Measurements from ENCODE around the gene GP1BB. TPM values are rescaled to one million over a fixed set of nuclear protein-coding genes. Genes with fewer than 3 reads are reported as not detected.

GP1BB gene
- total RNA-seq, 1 donor from 2014 or later, result 0.95 TPM

DNA sequence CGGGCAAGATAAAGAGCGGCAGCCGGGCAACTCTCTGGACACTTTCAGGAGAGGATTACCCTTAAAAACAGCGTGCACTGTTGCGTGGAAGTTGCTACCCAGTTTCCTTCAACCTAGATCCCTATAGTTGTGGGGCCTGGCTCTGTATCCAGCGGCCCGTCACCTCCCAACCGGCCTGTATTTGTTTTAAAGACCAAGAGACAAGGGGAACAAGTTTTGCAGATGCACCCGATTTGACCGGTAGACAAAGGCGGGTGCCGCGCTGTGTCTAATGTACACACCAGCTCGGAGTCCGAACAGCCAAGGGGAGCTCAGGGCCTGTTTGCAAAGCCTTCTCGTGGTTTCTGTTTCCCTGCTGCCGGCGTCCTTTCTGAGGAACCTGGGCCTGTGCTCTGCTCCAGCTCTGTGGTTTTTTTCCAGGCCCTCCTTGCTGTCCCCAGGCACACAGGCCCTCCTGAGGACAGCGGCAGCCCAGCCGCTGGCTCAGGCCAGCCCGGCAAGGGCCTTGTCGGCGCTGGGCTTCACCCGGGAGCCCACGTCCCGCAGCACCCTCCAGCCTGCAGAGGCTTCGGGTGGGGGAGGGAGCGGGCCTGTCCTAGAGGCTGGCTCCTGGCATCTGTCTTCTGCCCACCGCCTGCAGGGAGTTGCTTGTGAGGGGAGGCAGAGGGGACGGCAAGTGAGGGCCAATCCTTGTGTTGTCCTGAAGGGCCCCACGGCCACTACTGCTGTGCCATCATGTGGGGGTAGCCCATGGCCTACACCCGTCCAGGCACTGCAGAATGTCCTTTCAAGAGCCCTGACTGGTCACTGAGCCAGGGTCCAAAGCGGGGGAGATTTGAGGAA is 38.6 kb downstream of the GP1BB start:
- H3K36me3 Mint-ChIP-seq (ENCODE audit: low read depth, unreplicated experiment), result peaks cover 5% of the 10 kb centered on the region
- H3K79me2 ChIP-seq (ENCODE audit: insufficient read depth, low read length), result no peaks in the 10 kb centered on the region
- peak overlapping the region; percentile 29 for H3K27ac Mint-ChIP-seq (ENCODE audit: unreplicated experiment)
- H3K4me3 ChIP-seq (ENCODE audit: insufficient read depth, low read depth, low read length), result no peak overlapping the region
- H3K36me3 ChIP-seq (ENCODE audit: insufficient read depth, low read length), result no peaks in the 10 kb centered on the region
- H2AFZ ChIP-seq (ENCODE audit: low read depth, low read length), result no peak overlapping the region
- peaks cover 49% of the 10 kb centered on the region for H3K27me3 Mint-ChIP-seq (ENCODE audit: low read depth, unreplicated experiment)
- peaks cover 78% of the 10 kb centered on the region for H3K27me3 ChIP-seq (ENCODE audit: insufficient read depth, low read length)
- peak; percentile 52 for TF ChIP-seq EZH2 (IDR thresholded peaks at IDR 0.05; ENCODE audit: insufficient read depth, low read length)
- TF ChIP-seq, protein P1, sequence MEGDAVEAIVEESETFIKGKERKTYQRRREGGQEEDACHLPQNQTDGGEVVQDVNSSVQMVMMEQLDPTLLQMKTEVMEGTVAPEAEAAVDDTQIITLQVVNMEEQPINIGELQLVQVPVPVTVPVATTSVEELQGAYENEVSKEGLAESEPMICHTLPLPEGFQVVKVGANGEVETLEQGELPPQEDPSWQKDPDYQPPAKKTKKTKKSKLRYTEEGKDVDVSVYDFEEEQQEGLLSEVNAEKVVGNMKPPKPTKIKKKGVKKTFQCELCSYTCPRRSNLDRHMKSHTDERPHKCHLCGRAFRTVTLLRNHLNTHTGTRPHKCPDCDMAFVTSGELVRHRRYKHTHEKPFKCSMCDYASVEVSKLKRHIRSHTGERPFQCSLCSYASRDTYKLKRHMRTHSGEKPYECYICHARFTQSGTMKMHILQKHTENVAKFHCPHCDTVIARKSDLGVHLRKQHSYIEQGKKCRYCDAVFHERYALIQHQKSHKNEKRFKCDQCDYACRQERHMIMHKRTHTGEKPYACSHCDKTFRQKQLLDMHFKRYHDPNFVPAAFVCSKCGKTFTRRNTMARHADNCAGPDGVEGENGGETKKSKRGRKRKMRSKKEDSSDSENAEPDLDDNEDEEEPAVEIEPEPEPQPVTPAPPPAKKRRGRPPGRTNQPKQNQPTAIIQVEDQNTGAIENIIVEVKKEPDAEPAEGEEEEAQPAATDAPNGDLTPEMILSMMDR (IDR thresholded peaks at IDR 0.05; ENCODE audit: insufficient read depth, low read depth, low read length), result no peak
- H3K4me1 ChIP-seq (ENCODE audit: insufficient read depth, low read length), result peaks cover 6% of the 10 kb centered on the region
- peaks cover 5% of the 10 kb centered on the region for H3K4me1 Mint-ChIP-seq (ENCODE audit: low read depth, unreplicated experiment)
- FAIRE-seq (no peak), DNase-seq (ENCODE audit: low read depth) (no peak)
- H3K4me2 ChIP-seq (ENCODE audit: low read length), result no peak overlapping the region
- peaks cover 34% of the 10 kb centered on the region for H4K20me1 ChIP-seq (ENCODE audit: insufficient read depth, low read length)
- no peak overlapping the region for H3K27ac ChIP-seq (ENCODE audit: low read depth, low read length)
- peaks cover 18% of the 10 kb centered on the region for H3K9me3 Mint-ChIP-seq (ENCODE audit: unreplicated experiment)
- H3K9me3 ChIP-seq (ENCODE audit: insufficient read depth, low read depth, low read length), result peaks cover 3% of the 10 kb centered on the region
- H3K4me3 Mint-ChIP-seq (ENCODE audit: unreplicated experiment), result peak overlapping the region; percentile 40
- no peak overlapping the region for H3K9ac ChIP-seq (ENCODE audit: low read length)

DNA sequence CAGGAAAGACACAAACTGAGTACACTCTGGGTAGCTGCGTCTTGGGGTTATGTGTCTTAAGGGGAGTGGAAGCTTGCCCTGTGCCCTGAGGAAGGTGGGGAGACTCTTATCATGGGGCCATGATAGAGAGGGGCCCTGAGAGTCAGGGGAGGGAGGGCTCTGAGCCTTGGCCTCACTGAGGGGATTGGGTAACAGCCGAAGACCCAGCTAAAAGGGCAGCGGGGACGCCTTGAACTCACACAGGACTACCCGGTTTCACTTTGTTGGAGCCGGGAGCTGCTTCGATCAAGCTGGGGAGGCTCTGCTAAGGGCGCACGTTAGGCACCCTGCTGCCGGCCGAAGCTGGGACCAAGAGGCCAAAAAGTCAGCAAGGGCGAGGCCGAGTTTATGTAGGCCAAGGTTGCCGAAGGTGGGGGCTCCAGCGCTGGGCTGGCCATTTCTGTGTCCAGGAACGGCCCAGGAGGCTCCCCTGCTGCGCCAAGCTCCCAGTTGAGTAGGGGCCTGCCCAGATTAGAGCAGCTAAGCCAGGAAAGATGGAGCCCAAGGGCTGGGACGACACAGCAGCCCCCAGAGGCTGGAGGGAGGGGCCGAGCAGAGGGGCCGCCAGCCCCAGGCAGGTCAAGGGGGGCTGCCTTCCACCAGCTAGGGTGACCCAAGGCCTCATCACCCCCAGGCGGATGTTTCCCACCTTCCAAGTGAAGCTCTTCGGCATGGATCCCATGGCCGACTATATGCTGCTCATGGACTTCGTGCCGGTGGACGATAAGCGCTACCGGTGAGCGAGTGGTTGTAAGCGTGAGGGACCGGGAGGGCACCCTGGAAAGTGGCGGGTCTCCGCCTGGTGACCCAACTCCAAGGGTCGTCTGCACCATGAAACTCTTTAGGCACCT is 39.5 kb downstream of the GP1BB start:
- Histone ChIP-seq H3K27me3 (ENCODE audit: insufficient read depth, low read length) (peaks cover 78% of the 10 kb centered on the region), H3K4me2 (ENCODE audit: low read length) (no peak overlapping the region), H3K9me3 (ENCODE audit: insufficient read depth, low read depth, low read length) (peaks cover 3% of the 10 kb centered on the region), H3K36me3 (ENCODE audit: insufficient read depth, low read length) (no peaks in the 10 kb centered on the region), H2AFZ (ENCODE audit: low read depth, low read length) (no peak overlapping the region), H3K4me1 (ENCODE audit: insufficient read depth, low read length) (peaks cover 6% of the 10 kb centered on the region), H3K27ac (ENCODE audit: low read depth, low read length) (no peak overlapping the region), H3K79me2 (ENCODE audit: insufficient read depth, low read length) (no peaks in the 10 kb centered on the region), H4K20me1 (ENCODE audit: insufficient read depth, low read length) (peaks cover 26% of the 10 kb centered on the region), H3K4me3 (ENCODE audit: insufficient read depth, low read depth, low read length) (no peak overlapping the region), H3K9ac (ENCODE audit: low read length) (no peak overlapping the region)
- H3K9me3 Mint-ChIP-seq (ENCODE audit: unreplicated experiment), result peaks cover 18% of the 10 kb centered on the region
- peaks cover 5% of the 10 kb centered on the region for H3K36me3 Mint-ChIP-seq (ENCODE audit: low read depth, unreplicated experiment)
- H3K27me3 Mint-ChIP-seq (ENCODE audit: low read depth, unreplicated experiment), result peaks cover 47% of the 10 kb centered on the region
- no peak for FAIRE-seq
- H3K27ac Mint-ChIP-seq (ENCODE audit: unreplicated experiment), result no peak overlapping the region
- H3K4me1 Mint-ChIP-seq (ENCODE audit: low read depth, unreplicated experiment), result peaks cover 5% of the 10 kb centered on the region
- H3K4me3 Mint-ChIP-seq (ENCODE audit: unreplicated experiment), result no peak overlapping the region
- no peak for TF ChIP-seq EZH2 (IDR thresholded peaks at IDR 0.05; ENCODE audit: insufficient read depth, low read length)
- TF ChIP-seq, protein P1 (IDR thresholded peaks at IDR 0.05; ENCODE audit: insufficient read depth, low read depth, low read length), result no peak
- no peak for DNase-seq (ENCODE audit: low read depth)

All from astrocyte (in vitro differentiated cells and primary cell).